ENCODE results near the gene C2CD3. TPM values are rescaled to one million over a fixed set of nuclear protein-coding genes. Genes with fewer than 3 reads are reported as not detected.
"Not testable (repeated sequence)": the region's sequence is repeated elsewhere in the genome, so short reads cannot be mapped to it uniquely, and the experiment has no call there.

Gene C2CD3
- total RNA-seq, 2 experiments from 2014 or later: 23.9 to 28.0 TPM

DNA sequence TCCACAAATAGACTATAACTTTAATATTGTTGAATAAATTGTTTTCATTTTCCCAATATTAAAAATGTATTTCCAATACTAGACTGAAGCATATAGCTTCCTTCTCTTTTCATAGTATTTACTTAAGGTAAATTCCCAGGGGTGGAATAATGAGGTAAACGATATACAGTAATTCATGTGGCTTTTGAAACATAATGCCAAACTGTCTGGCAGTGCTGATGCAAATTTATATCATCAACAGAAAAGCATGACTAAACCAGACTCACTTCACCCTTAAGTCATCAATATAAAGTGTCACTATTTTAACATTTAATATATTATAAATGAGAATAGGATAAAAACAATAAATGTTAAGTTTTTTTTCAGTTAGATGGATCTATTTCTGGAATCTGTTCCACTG, 13.6 kb downstream of the C2CD3 start:
- ChIA-PET CTCF (interaction anchor here (0.7 kb wide), 1 partner anchor 239 kb away, joined by 3 read pairs; no protein-coding TSS in a partner anchor), POLR2A (no interaction called here)

DNA sequence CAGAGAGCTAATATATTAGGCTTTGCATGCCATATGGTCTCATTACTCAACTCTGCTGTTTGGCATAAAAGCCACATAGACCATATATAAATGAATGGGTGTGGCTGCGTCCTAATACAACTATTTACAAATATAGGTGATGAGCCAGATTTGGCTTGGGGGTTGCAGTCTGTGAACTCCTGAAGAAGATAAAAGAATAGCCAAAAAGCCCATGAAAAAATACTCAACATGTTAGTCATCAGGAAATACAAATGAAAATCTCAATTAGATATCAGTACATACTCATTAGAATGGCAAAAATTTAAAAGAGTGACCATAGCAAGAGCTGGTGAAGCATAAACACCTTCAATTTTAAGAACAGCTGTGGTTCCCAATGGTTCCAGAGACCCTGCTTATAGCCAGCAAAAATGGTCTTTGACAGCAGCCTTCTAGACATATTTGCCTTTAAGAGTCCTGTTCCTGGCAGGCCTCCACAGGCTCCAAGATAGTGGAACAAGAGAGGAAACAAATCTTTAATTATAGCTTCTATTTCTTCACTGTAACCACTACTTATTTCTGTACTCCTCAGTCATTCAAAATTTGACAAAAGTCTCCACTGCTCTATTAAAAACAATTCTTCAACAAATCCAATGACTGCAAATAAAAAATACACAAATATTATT, 16.1 kb downstream of the C2CD3 start:
- Mint-ChIP-seq H3K4me3 (no peak overlapping the region), H3K27ac (no peak overlapping the region), H3K9me3 (ENCODE audit: low read depth) (no peaks in the 10 kb centered on the region), H3K27me3 (no peaks in the 10 kb centered on the region), H3K36me3 (ENCODE audit: low read depth) (peaks cover 25% of the 10 kb centered on the region), H3K4me1 (no peaks in the 10 kb centered on the region)
- CTCF ChIA-PET: no interaction called here
- DNase-seq: no peak
- intact Hi-C loops (cut with DNase I, micrococcal nuclease): no loop called here
- ATAC-seq: no peak
- POLR2A ChIA-PET: no interaction called here

More for the DNA sequence above, 13.6 kb downstream of the C2CD3 start:
- peaks cover 3% of the 10 kb centered on the region for H3K4me1 Mint-ChIP-seq
- no peak overlapping the region for H3K4me3 Mint-ChIP-seq
- no peaks in the 10 kb centered on the region for H3K27me3 Mint-ChIP-seq
- H3K36me3 Mint-ChIP-seq (ENCODE audit: low read depth): peaks cover 29% of the 10 kb centered on the region
- intact Hi-C loops (cut with DNase I, micrococcal nuclease): no loop called here
- ATAC-seq (no peak), DNase-seq (no peak)
- no peaks in the 10 kb centered on the region for H3K9me3 Mint-ChIP-seq (ENCODE audit: low read depth)
- no peak overlapping the region for H3K27ac Mint-ChIP-seq

DNA sequence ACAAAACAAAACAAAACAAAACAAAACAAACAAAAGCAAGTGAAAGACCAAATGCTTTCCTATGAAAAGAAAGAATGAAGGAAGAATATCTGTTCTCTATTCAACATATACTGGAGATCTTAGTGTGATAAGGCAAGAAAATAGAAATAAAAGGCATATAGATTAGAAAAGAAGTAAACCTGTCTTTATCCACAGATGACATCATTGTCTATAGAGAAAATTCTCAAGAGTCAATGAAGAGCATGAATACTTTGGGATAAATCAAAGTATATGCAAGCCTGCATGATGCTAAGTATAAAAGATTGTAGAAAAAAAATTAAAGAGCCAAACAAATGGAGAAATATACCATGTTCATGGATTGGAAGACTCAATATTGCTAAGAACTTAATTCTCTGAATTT, 17.6 kb downstream of the C2CD3 start:
- Mint-ChIP-seq H3K4me3 (no peak overlapping the region), H3K9me3 (ENCODE audit: low read depth) (no peaks in the 10 kb centered on the region), H3K27me3 (no peaks in the 10 kb centered on the region), H3K36me3 (ENCODE audit: low read depth) (peaks cover 21% of the 10 kb centered on the region), H3K4me1 (no peaks in the 10 kb centered on the region), H3K27ac (no peak overlapping the region)
- ChIA-PET CTCF (no interaction called here), POLR2A (no interaction called here)
- DNase-seq (no peak), ATAC-seq (no peak)
- intact Hi-C loops (cut with DNase I, micrococcal nuclease): no loop called here

DNA sequence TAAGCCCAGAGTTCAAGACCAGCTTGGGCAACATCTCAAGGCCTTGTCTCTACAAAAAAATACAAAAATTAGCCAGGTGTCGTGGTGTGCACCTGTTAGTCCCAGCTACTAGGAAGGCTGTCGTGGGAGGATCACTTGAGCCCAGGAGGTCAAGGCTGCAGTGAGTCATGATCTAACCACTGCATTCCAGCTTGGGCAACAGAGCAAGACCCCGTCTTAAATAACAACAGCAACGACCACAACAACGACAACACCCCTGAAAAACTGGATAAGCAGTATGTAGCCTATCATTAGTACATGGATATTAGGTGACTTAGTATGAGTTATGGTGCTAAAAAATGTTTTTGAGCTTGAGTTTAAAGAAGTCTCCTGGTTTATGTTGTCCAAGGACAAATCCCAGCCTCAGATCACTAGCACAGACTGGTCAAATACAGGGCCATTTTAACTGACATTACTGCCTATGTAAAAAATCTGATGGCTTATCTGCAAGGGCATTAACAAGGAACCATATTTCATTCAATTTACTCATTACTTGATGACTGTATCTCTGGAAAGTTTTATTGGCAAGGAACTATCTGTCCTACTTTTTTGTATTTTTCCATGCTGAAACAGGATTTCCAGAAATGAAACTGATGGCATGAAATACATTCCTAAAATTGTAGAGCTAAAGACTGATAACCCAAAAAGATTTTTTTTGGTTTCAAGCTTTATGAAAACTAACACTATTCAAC, 23.4 kb downstream of the C2CD3 start:
- Mint-ChIP-seq H3K27me3 (no peaks in the 10 kb centered on the region), H3K9me3 (ENCODE audit: low read depth) (no peaks in the 10 kb centered on the region), H3K36me3 (ENCODE audit: low read depth) (peaks cover 7% of the 10 kb centered on the region), H3K4me3 (no peak overlapping the region), H3K27ac (no peak overlapping the region), H3K4me1 (peaks cover 5% of the 10 kb centered on the region)
- DNase-seq: no peak
- CTCF ChIA-PET: interaction anchor here (1.0 kb wide), 1 partner anchor 184 kb away, joined by 5 read pairs; no protein-coding TSS in a partner anchor
- intact Hi-C loops (cut with DNase I, micrococcal nuclease): no loop called here
- POLR2A ChIA-PET: no interaction called here
- no peak for ATAC-seq

DNA sequence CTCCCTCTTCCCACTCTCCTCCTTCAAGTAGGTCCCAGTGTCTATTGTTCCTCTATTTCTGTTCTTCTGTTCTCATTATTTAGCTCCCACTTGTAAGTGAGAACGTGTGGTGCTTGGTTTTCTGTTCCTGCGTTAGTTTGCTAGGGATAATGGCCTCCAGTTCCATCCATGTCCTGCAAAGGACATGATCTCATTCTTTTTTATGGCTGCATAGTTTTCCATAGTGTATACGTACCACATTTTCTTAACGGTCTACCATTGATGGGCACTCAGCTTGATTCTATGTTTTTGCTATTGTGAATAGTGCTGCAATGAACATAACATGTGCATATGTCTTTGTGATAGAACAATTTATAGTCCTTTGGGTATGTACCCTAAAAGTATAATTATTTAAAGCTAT, 26.2 kb downstream of the C2CD3 start:
- Mint-ChIP-seq H3K27me3 (no peaks in the 10 kb centered on the region), H3K36me3 (ENCODE audit: low read depth) (peaks cover 10% of the 10 kb centered on the region), H3K9me3 (ENCODE audit: low read depth) (no peaks in the 10 kb centered on the region), H3K4me1 (peaks cover 5% of the 10 kb centered on the region), H3K4me3 (no peak overlapping the region), H3K27ac (no peak overlapping the region)
- ChIA-PET CTCF (interaction anchor here (0.6 kb wide), 1 partner anchor 853 kb away, joined by 3 read pairs; no protein-coding TSS in a partner anchor), POLR2A (no interaction called here)
- DNase-seq (no peak), ATAC-seq (no peak)
- intact Hi-C loops (cut with DNase I, micrococcal nuclease): no loop called here

DNA sequence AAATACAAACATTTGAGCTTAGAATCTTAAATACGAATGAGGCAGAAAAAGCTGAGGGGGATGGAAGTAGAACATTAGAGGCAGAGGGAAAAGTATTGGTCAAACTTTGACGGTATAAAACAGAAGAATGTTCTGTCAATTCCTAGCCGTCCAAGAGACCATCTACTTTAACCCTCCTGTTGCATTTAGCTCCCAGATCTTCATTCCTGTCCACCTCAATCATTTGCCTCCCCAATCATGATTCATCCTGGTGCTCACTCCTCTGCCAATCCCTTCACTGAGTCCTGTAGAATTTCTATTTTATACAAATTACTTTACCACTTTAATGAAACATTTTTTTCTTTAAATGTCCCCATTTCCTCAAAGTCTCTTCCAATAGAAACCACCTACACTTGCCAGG, 28.2 kb downstream of the C2CD3 start:
- Mint-ChIP-seq H3K4me1 (peaks cover 5% of the 10 kb centered on the region), H3K27me3 (no peaks in the 10 kb centered on the region), H3K9me3 (ENCODE audit: low read depth) (no peaks in the 10 kb centered on the region), H3K27ac (no peak overlapping the region), H3K36me3 (ENCODE audit: low read depth) (peaks cover 16% of the 10 kb centered on the region), H3K4me3 (no peak overlapping the region)
- no peak for DNase-seq
- no peak for ATAC-seq
- CTCF ChIA-PET: no interaction called here
- POLR2A ChIA-PET: no interaction called here
- intact Hi-C loops (cut with DNase I, micrococcal nuclease): no loop called here

DNA sequence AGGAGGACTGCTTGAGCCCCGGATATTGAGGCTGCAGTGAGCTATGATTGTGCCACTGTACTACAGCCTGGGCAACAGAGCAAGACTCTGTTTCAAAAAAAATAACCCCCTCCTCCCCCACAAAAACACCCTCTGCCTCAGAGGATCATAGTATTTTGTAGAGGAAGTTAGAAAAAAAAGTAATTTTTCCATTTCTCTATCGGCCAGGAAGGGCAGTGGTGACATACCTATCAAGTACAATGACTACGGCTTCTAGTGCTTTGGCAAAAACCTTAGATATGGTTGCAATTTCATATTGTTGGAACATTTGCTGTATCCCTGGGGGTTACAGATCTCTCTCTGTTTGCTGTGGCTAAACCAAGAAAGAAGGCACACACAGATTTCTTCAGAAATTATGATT, 28.9 kb downstream of the C2CD3 start:
- Mint-ChIP-seq H3K36me3 (ENCODE audit: low read depth) (peaks cover 18% of the 10 kb centered on the region), H3K9me3 (ENCODE audit: low read depth) (no peaks in the 10 kb centered on the region), H3K27me3 (no peaks in the 10 kb centered on the region), H3K4me3 (no peak overlapping the region), H3K4me1 (peaks cover 5% of the 10 kb centered on the region), H3K27ac (no peak overlapping the region)
- POLR2A ChIA-PET: no interaction called here
- intact Hi-C loops (cut with DNase I, micrococcal nuclease): no loop called here
- no peak for ATAC-seq
- no peak for DNase-seq
- CTCF ChIA-PET: no interaction called here

DNA sequence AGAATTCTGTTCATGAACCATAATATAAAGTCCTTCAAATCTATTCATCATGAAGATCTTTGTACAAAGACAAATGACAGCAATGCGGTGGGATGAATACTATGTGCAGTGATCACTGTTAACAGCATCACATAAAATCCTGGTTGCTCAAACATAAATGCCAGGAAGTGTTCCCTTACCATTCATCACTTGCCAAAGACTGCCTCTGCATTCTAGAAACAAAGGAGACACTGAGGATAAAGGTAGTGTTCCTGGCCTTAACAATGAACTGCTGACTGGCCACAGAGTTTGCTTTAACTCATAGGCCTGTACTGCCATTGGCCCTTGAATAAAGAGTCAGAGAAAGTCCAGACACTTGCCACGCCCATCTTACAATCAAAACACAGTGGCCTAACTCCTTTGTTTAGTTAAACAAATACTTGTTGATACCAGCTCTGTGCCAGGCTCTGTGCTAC, 29.5 kb downstream of the C2CD3 start:
- H3K27me3 Mint-ChIP-seq: no peaks in the 10 kb centered on the region
- POLR2A ChIA-PET: no interaction called here
- intact Hi-C loops (cut with DNase I, micrococcal nuclease): no loop called here

DNA sequence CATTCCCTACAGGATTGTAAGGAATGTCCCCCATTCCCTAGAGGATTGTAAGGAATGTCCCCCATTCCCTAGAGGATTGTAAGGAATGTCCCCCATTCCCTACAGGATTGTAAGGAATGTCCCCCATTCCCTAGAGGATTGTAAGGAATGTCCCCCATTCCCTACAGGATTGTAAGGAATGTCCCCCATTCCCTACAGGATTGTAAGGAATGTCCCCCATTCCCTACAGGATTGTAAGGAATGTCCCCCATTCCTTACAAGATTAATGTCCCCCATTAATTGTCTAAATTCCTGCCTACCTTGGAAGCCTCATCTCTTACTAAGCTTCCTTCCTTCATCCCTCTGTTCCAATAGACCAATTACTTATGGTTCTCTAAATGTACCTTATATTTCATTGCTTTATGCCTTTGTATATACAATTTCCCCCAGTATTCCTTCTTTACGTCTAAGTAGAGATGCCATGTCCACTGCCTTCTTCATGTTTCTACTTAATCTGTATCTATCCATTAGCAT, 30.8 kb downstream of the C2CD3 start:
- H3K27ac Mint-ChIP-seq; H3K4me3 Mint-ChIP-seq; CTCF ChIA-PET; H3K9me3 Mint-ChIP-seq (ENCODE audit: low read depth); intact Hi-C loops (cut with DNase I, micrococcal nuclease); ATAC-seq; DNase-seq; H3K4me1 Mint-ChIP-seq; H3K27me3 Mint-ChIP-seq; POLR2A ChIA-PET: not testable (repeated sequence)
- peaks cover 19% of the 10 kb centered on the region for H3K36me3 Mint-ChIP-seq (ENCODE audit: low read depth)

More for the DNA sequence above, 29.5 kb downstream of the C2CD3 start:
- CTCF ChIA-PET: no interaction called here
- no peak for ATAC-seq
- no peak overlapping the region for H3K4me3 Mint-ChIP-seq
- peaks cover 19% of the 10 kb centered on the region for H3K36me3 Mint-ChIP-seq (ENCODE audit: low read depth)
- no peak for DNase-seq
- H3K9me3 Mint-ChIP-seq (ENCODE audit: low read depth): no peaks in the 10 kb centered on the region
- no peak overlapping the region for H3K27ac Mint-ChIP-seq
- peaks cover 5% of the 10 kb centered on the region for H3K4me1 Mint-ChIP-seq

DNA sequence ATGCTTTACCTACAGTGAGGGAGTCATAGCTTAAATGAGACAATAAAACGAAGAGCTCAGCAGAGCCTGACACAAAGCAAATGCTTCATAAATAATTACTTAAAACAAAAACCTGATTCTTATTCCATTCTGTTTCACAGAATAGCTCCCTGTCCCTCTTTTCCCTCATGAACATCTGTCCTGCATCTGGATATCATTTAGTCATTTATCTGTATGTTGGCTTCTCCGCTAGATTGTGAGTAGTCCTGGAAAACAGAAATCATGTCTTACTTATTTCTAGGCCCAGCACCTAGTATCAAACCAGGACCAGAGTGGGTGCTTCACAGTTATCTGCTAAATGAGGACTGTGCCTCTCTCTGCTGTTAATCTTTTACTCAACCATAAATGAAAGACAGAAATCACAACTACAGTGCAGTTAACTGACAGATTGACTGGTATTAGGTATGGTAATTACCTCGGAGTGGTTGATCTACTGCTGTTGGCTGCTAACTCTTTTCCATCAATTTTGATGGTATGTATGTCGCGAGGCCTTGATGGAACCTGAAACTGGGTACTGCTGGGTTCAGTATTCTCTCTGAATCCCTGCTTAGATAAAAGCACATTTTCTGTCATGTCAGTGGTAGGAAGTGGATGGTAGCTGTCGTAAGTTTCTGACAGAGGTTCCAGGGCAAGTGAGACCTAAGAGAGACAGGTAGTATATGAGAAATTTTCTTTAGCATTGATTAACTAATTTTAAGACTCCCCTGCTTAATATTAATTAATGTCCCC, 31.5 kb downstream of the C2CD3 start:
- Mint-ChIP-seq H3K36me3 (ENCODE audit: low read depth) (peaks cover 19% of the 10 kb centered on the region), H3K4me3 (no peak overlapping the region), H3K9me3 (ENCODE audit: low read depth) (no peaks in the 10 kb centered on the region), H3K4me1 (peaks cover 2% of the 10 kb centered on the region), H3K27me3 (no peaks in the 10 kb centered on the region), H3K27ac (no peak overlapping the region)
- POLR2A ChIA-PET: no interaction called here
- intact Hi-C loops (cut with DNase I, micrococcal nuclease): no loop called here
- ATAC-seq: no peak
- CTCF ChIA-PET: no interaction called here
- DNase-seq: no peak

DNA sequence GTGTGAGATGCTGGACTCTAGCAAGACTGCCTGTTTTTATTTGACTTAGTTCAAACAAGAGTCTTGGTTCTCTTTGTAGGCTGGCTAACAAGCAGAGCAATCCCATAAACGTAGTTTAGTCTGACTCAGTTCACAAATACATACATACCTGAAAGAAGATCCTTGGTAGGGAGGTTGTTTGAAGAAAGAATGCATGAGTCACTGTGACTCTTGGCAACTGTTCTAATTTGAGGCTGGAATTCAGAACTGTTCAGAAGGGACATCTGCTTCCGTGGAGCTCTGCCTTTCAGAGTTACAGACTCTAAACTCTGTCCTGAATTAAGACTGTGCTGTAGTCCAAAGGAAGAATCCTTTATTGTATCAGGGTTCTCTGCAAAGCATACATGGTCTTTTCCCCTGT, 32.2 kb downstream of the C2CD3 start:
- Mint-ChIP-seq H3K27ac (no peak overlapping the region), H3K9me3 (ENCODE audit: low read depth) (no peaks in the 10 kb centered on the region), H3K4me3 (no peak overlapping the region), H3K36me3 (ENCODE audit: low read depth) (peaks cover 23% of the 10 kb centered on the region), H3K4me1 (no peaks in the 10 kb centered on the region), H3K27me3 (no peaks in the 10 kb centered on the region)
- ATAC-seq: no peak
- POLR2A ChIA-PET: no interaction called here
- DNase-seq: no peak
- CTCF ChIA-PET: no interaction called here
- intact Hi-C loops (cut with DNase I, micrococcal nuclease): no loop called here

DNA sequence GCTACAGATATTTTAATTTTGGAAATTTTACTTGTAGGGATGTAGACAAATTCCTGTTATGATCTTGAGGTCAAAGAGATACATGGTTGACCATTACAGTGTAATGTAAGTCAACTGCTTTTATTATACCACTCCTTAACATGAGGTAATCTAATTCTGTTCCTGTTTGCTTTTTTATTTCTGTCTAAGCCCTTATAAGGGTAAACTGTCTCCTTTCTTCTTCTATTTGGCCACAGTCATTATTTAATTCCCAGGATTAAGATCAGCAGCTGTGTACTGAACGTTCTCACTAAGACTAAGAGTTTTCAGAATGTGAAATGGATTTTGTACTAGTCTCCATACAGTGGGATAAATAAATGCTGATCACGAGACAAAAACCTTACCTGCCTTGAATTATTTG, 32.8 kb downstream of the C2CD3 start:
- no peak overlapping the region for H3K27ac Mint-ChIP-seq
- H3K9me3 Mint-ChIP-seq (ENCODE audit: low read depth): no peaks in the 10 kb centered on the region
- DNase-seq (no peak), ATAC-seq (no peak)
- intact Hi-C loops (cut with DNase I, micrococcal nuclease): no loop called here
- no peaks in the 10 kb centered on the region for H3K27me3 Mint-ChIP-seq
- ChIA-PET CTCF (no interaction called here), POLR2A (no interaction called here)
- H3K4me3 Mint-ChIP-seq: no peak overlapping the region
- no peaks in the 10 kb centered on the region for H3K4me1 Mint-ChIP-seq
- H3K36me3 Mint-ChIP-seq (ENCODE audit: low read depth): peaks cover 26% of the 10 kb centered on the region

Data from activated CD4-positive, alpha-beta T cell treated with anti-CD3 and anti-CD28 coated beads for 36 hours (primary cell).